ENCODE data around the gene KLHL20. TPM values are rescaled to one million over a fixed set of nuclear protein-coding genes. Genes with fewer than 3 reads are reported as not detected.

KLHL20 gene
- total and polyA plus RNA-seq, 2 of the 8 experiments (the other 6 are each of a cell fraction or from before 2014, with no cell fraction given): 4.9 to 12.3 TPM

DNA sequence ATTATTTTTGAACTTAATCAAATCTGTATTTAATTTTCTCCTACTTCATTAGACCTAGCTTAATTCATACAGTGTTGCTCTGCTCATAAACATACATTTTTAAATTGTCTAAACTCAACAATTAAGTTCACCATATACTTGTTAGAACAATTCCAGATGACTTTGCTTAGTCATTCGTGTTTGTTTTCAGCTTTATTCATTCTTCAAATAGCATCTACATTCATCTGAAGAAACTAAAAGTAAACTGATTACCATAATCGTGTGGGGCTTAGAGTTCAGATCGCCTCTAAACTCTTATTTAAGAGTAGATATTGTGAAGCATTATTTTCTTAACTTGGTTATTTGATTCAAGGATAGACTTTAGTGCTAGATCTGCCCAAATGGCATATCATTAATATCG is 34.4 kb downstream of the KLHL20 start:
- H3K27me3 ChIP-seq (replicated peaks in 1 of 4; ENCODE audit: control insufficient read depth in 3 of 4, extremely low read depth in 1 of 4, insufficient read depth in 3 of 4, low read length in 3 of 4): no peaks in the 10 kb centered on the region
- no peaks in the 10 kb centered on the region for H3K23me2 ChIP-seq (ENCODE audit: low read depth, low read length)
- no peak overlapping the region for H4K5ac ChIP-seq (ENCODE audit: insufficient read length, low read depth, low read length)
- no peak overlapping the region for H3K9ac ChIP-seq (replicated peaks in 1 of 4; ENCODE audit: extremely low read depth in 1 of 4, low read depth in 3 of 4, low read length in 3 of 4)
- H2BK12ac ChIP-seq (ENCODE audit: low read depth, low read length): no peak overlapping the region
- H3K56ac ChIP-seq (replicated peaks; ENCODE audit: insufficient read length, low read depth, low read length): no peak overlapping the region
- H4K8ac ChIP-seq (ENCODE audit: extremely low read depth, insufficient read depth, low read length): no peak overlapping the region
- ChIA-PET POLR2A (ENCODE audit: partially characterized antibody) (interaction anchor here (0.6 to 1.4 kb wide), 3 partner anchors 115 to 433 kb away, joined by 3 read pairs; partner anchors contain the start of genes GAS5 and ZBTB37), CTCF (ENCODE audit: partially characterized antibody) (interaction anchor here (0.7 kb wide), 1 partner anchor 45 kb away, joined by 3 read pairs; no protein-coding TSS in a partner anchor)
- no peak overlapping the region for H2AK5ac ChIP-seq (ENCODE audit: low read depth, low read length)
- no peak for FAIRE-seq
- H3K27ac ChIP-seq (ENCODE audit: low read depth, low read length): no peak overlapping the region
- no peak for DNase-seq (ENCODE audit: low read depth in 1 of 2, low spot score in 2 of 2)
- 83% methylated on average over 4 of the region's 4 CpGs; no CpG with 5 or more reads in 1 of the 2 experiments for WGBS, 2 experiments (ENCODE audit: extremely low coverage in 1 of 2, insufficient coverage in 1 of 2, insufficient read length in 1 of 2, insufficient replicate concordance in 2 of 2, low coverage in 1 of 2, low lambda C conversion rate in 2 of 2, missing lambda C conversion rate in 1 of 2)
- H4K20me1 ChIP-seq (replicated peaks in 1 of 2; ENCODE audit: control insufficient read depth in 1 of 2, insufficient read depth in 2 of 2, low read length in 2 of 2): no peaks in the 10 kb centered on the region
- no peaks in the 10 kb centered on the region for H3K79me1 ChIP-seq (ENCODE audit: low read depth, low read length)
- no peak overlapping the region for H2BK5ac ChIP-seq (ENCODE audit: low read depth, low read length)
- no peaks in the 10 kb centered on the region for H3K9me3 ChIP-seq (ENCODE audit: insufficient read depth in 2 of 2, low read depth in 1 of 2, low read length in 1 of 2)
- no peak overlapping the region for H3K4me2 ChIP-seq (ENCODE audit: insufficient read depth in 1 of 2, low read depth in 2 of 2, low read length in 2 of 2)
- H2BK15ac ChIP-seq (ENCODE audit: low read length): no peak overlapping the region
- no peak overlapping the region for H3K4ac ChIP-seq (replicated peaks; ENCODE audit: insufficient read length, low read depth, low read length)
- H3K18ac ChIP-seq (ENCODE audit: extremely low read depth, low read length): no peak overlapping the region
- no peak overlapping the region for H3K14ac ChIP-seq (ENCODE audit: insufficient read length)
- no peak overlapping the region for H3K4me3 ChIP-seq (ENCODE audit: extremely low read depth in 1 of 4, insufficient read depth in 2 of 4, low read depth in 3 of 4, low read length in 4 of 4)
- no peaks in the 10 kb centered on the region for H3K79me2 ChIP-seq (ENCODE audit: control insufficient read depth in 1 of 2, insufficient read depth in 2 of 2, low read length in 2 of 2)
- no peak overlapping the region for H3K23ac ChIP-seq (ENCODE audit: insufficient read length)
- no peak overlapping the region for H4K91ac ChIP-seq (replicated peaks; ENCODE audit: insufficient read length, low read length)
- TF ChIP-seq MAFK (IDR thresholded peaks at IDR 0.05; ENCODE audit: low read depth, low read length) (no peak), SUZ12 (IDR thresholded peaks at IDR 0.05; ENCODE audit: low read length) (no peak)
- peaks cover 0 to 8% (median 1%) of the 10 kb centered on the region in 4 experiments; a peak in 2 of 8 replicates for H3K36me3 ChIP-seq (ENCODE audit: control insufficient read depth in 2 of 4, insufficient read depth in 4 of 4, low read length in 3 of 4)
- no peaks in the 10 kb centered on the region for H3K4me1 ChIP-seq (replicated peaks in 1 of 4; ENCODE audit: control insufficient read depth in 3 of 4, insufficient read depth in 4 of 4, low read length in 3 of 4)
- H2AFZ ChIP-seq (ENCODE audit: low read length): no peak overlapping the region
- H2BK120ac ChIP-seq (replicated peaks; ENCODE audit: low read depth, low read length): no peak overlapping the region
- H2BK20ac ChIP-seq (ENCODE audit: low read length): no peak overlapping the region

Data from H1 (cell line).